Prostate gland (tissue), 2 donors: Measurements from ENCODE around the gene MDH1B.

Experiments used
- POLR2AphosphoS5 ChIP-seq: sonication (generic); formaldehyde crosslinking; IDR thresholded peaks from one replicate; pipeline ENCODE4 v1.6.1; 2017; ENCODE audit warnings: antibody characterized with exemption
- TF ChIP-seq, protein P1 (sequence below), 4 experiments: fragments of 200-600 bp in 2 of 4; fragments of 450-650 bp in 2 of 4; sonication (generic) in 2 of 4; IDR thresholded peaks; 1 replicate in 3 of 4; 2 replicates in 1 of 4; pipeline ENCODE4 v1.5.1; 2016 to 2019; ENCODE audit warnings: antibody characterized with exemption in 4 of 4, mild to moderate bottlenecking in 2 of 4, moderate library complexity in 2 of 4

DNA sequence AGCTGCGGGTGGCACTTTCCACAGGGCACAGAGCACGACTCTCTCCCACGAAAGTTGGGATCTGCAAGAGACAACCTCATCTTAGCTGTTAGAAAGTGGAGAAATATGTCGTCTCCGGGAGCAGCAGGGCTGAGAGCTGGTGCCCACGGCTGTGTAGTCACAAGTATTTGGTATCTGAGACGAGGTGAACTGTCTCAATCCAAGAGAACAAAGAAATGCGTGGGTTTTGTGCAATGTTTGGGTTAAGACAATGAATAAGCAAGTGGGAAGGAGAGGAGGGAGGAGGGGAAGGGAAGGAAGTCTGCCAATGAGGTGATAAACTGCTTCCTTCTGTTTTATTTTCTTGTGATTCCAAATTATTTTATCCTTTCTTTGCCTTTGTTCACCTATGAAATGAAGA is 65.0 kb downstream of the MDH1B start:
- TF ChIP-seq, protein P1, sequence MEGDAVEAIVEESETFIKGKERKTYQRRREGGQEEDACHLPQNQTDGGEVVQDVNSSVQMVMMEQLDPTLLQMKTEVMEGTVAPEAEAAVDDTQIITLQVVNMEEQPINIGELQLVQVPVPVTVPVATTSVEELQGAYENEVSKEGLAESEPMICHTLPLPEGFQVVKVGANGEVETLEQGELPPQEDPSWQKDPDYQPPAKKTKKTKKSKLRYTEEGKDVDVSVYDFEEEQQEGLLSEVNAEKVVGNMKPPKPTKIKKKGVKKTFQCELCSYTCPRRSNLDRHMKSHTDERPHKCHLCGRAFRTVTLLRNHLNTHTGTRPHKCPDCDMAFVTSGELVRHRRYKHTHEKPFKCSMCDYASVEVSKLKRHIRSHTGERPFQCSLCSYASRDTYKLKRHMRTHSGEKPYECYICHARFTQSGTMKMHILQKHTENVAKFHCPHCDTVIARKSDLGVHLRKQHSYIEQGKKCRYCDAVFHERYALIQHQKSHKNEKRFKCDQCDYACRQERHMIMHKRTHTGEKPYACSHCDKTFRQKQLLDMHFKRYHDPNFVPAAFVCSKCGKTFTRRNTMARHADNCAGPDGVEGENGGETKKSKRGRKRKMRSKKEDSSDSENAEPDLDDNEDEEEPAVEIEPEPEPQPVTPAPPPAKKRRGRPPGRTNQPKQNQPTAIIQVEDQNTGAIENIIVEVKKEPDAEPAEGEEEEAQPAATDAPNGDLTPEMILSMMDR (IDR thresholded peaks at IDR 0.05), result no peak
- TF ChIP-seq POLR2AphosphoS5, result no peak
